ENCODE data around the gene SSH2.

The SSH2 gene

DNA sequence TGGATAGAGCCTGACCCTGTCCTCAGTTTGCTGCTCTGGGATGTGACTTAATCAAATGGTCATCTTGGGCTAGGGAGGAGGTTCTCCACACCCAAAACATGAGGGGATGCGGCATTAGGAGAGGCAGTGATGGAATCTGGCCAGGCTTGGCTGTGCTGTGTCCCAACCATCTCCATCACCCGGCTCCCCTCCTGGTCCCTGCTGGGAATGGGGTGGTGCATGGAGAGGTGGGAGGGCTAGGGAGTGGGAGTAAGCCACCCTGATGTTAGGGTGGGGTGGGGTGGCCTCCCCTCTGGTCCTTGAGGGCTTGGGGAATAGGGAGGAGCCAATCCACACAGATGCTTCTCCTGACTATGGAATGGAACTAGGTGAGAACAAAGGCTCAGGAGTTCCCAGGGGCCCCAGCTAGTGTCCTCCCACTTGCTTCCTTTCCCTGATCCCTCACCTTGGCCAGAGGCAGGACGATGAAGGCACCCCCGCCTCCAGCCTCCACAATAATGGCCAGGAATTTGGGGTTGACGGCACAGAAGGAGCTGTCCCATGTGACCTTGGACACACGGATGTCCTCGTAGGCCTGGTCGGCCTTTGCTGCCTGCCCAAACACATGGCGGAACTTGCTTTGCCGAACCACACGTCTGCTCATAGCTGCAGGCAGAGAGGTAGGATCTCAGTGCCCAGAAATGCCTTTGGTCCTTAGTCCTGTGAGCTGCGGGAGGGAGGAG lies 309.1 kb downstream of the SSH2 start:
- no peak for DNase-seq

DNA sequence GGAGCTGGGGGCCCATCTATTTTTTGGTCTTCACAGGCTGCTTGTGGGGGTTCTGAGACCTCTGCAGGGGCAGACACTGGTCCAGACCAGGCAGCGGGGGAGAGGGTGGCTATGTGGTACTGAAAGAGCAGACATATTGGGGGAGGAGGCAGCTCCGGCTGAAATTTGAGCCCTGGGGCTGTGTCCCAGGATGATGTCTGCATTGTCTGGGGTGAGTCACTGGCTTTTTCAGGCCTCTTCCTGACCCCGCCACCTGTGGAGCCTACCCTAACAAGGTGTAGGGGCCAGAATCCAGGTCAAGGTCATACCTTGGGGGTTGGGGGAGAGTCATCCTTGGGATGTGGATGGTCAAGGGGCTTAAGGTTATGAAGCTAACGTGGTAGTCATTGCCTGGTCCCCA lies 309.8 kb downstream of the SSH2 start:
- no peak for DNase-seq

DNA sequence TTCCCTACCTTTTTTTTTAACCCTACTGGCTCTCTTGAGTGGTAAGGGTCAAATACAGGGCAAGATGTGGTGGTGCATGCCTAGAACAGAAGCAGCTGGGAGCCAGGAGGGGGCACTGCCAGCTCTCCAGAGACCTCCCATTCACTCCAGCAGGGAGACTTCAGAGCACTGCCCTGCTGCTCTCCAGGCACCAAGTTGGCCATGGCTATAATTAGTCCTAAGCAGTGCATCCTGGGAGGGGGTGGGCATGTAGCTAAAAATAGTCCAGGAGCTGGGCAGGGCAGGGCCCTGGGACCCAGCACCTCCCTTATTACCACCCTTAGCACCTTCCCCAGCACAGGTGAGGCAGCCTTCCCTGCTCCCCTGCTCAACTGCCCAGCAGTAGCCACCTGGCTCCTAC lies 310.8 kb downstream of the SSH2 start:
- no peak for DNase-seq

DNA sequence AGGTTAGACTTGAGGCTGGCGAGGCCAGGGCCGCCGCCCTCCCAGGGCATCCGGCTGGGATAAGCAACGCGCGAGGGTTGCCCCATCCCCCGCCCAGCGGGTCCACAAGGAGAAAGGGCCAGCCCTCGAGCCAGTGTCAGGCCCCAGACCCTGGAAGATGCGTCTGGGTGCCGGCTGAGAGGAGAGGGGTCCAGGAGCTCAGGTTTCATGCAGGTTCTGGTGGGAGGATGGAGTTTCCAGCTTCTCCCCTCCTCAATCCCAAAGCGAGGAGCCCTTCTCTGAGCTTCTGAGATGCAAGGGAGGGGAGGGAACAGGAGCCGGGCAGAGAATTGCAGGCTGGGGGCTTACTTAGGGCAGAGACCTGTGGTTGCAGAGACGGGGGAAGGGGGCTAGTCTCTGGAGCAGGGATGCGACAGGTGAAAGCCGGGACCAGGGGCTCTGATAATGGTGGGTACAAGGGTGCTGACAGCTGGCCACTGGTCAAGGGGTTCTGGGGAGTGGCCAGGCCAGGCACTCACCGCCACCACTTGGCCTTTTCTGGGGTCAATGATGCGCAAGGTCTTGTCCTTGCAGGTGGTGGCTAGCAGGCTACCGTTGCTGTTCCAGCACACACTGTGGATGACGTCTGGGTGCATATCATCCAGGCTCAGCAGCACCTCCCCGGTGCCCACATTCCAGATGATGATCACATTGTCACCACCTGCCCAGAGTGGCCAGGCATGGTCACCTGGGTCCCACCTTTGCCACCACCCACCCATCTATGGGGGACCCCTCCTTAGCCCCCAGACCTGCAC lies 311.6 kb downstream of the SSH2 start:
- no peak for DNase-seq

DNA sequence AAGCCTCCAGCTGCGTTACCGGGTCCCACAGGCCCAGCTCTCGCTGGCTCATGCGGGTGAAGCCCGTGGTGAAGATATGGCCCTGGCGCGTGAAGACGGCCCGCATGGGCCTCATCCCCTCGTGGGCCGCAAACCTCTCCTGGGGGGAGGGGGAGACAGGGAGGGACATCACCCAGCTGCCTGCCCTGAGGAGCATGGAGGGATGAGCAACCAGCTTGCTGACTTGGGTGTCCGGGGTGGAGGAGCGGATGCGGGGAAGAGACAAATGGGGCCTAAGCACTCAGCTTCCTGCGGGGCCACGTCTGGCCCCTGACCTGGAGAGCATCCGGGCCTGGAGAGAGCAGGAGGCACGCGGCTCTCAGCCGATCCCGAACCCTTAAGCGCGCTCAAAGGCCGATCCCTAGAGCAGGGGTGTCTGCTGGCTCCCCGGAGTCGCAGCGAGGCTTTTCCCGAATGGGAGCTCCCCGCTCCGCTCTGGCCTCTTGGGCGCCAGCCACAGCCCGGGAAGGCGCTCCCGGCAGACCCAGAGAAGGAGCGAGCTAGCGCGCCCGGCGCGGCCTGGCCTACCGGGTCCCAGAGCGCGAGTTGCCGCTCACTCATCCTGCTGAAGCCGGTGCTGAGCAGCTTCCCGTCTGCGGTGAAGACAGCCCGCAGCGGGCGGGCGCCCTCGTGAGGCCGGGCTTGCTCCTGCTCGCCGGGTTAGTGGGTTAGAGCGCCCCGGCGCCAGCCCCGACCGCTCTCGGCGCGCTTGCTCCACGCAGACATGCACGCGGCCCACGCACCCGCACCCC lies 312.4 kb downstream of the SSH2 start:
- DNase-seq = peak; percentile 89

DNA sequence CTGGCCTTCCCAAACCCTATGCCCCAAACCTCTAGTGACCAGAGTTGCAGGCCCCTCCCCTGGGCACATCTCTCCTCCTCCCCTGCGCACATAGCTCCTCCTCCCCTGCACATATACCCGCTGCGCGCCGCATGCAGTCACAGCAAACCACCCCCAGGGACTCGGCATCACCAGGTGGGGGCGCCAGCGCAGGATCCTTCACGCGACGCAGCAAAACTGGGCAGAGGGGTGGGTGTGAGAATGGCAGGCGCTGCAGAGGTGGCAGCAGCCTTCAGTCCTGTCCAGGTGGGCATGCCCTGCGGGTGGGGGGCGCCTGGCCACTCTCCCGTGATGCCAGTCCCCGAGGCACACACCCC lies 312.9 kb downstream of the SSH2 start:
- peak; percentile 92 for DNase-seq

DNA sequence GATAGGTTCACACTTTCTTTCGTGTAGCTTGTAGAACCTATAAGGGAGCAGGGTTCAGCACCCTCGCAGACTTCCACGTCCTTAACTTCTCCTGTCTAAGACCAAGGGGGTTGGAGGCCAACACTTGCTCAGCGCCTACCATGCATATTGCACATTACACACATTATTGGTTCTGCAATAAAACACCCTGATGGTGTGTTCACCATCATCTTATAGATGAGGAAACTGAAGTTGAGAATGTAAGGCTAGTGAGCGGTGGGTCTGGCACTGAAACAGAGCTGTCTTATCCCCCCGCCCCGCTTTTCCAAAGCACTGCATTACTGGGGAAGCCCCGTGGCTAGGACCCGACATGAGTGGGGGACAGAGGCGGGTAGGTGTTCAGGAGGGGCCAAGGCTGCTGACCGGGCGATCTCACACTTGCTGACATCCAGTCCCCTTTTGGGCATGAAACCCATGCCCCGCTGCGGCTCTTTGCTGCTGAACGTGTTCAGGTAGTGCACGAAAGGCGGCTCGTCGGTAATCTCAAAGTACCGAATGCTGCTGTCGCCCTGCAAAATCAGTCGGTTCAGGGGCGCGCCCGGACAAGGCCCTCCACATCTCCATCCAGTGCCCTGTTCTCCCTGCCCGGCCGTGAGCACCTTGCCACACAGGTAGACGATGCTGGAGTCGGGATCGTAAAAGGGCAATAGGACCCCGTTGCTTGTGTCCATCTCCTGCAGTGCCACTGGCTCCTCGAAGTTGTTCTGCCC lies 313.6 kb downstream of the SSH2 start:
- DNase-seq = no peak

DNA sequence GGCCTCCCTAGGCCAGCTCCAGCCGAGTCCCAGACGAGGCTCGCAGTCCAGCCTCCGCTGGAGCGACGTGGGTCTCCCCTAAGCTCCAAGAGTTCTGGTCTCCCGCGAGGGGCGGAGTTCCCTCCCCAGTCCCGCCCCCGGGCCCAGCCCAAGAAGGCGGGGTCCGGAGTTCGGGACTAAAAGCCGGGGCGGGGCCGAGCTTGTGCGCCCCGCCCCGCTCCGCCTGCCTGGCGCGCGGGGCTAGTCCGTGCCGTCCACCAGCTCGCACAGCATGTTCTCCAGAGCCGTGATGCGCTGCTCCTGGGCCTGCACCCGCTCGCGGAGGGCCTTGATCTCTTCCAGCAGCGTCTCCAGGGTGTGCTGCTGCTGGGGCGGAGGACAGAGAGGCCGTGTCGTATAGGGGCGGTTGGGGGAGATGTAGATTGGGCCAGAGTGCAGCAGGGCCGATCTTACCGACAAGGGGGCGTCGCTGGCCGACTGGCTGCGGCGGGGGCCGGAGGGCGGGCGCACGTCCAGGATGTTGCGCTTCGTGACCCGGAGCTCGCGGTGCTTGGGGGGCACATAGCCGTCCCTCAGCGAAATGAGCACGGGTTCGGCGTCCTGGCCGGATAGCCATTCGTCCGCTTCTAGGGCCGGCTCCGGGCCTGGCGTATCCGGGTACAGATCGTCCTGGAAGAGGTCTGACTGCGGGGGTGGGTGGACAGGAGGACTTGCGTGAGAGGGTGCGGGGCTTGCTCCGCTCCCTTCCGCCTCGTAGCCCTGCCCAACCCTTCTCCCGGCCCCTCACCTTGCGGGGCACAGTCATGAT lies 314.3 kb downstream of the SSH2 start:
- DNase-seq = peak; percentile 80

DNA sequence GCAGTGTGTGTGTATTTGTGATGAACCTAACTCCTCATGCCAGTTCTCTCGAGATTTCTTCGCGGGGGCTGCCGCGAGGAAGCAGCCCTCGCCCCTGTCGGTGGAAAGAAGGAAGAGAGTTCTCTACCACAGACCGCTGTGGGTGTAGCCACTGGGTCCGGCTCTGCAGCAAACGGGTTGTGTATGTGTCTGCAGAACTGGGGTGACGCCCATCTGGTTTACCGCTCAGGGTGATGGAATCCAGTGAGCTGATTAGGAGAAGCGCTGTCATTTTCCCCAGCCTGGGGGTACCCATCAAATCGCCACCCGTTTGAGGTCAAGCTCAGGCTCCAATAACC lies 315.0 kb downstream of the SSH2 start:
- DNase-seq = peak; percentile 69

DNA sequence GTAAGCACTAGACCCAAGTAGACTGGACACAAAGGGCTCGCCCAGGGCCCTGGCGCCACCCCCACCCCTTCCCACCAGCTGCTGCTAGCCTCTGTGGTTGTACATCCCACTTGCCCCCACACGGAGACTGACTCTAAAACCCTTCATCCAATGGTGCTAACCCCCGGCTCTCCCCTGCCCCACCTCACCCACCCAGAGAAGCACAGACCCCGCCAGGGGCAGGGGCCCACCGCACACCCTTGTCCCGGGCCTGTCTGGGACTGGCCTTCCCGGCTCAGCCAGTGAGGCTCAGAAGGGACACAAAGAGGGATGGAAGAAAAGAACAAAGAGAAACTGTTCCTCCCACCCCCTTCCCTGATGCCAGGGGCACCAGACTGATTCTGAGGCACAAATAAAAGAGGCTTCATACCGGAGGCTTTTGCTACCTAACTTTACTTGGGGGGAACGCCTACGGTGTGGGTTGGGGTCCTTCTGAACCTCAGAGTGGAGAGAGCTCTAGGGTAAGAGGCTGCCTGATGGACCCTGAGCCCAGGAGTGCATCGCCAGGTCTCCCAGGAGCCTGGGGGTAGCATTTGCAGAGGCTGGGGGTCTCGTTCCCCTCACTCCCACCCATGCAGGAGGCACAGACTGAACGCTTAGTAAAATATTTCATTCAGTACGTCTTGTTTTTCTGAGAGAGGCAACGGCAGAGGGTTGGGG lies 315.5 kb downstream of the SSH2 start:
- DNase-seq = no peak

DNA sequence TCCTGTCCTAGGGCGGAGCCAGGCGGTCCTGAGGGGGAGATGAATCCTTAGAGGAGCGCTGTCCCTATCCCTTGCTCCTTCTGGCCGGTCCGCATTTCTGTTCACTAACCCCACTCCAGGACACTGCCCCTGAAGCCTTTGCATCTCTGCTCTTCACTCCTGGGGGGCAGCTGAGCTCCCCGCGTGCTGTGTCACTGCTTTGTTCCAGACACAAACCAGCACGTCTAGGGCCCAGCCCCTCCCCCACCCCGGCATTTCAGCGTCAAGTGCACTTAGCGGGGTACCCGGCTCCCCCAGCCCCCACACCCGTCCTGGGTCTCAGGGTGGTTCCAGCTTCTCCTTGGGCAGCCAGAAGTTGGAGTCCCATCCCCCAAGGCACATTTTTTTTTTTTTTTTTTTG lies 316.2 kb downstream of the SSH2 start:
- no peak for DNase-seq

DNA sequence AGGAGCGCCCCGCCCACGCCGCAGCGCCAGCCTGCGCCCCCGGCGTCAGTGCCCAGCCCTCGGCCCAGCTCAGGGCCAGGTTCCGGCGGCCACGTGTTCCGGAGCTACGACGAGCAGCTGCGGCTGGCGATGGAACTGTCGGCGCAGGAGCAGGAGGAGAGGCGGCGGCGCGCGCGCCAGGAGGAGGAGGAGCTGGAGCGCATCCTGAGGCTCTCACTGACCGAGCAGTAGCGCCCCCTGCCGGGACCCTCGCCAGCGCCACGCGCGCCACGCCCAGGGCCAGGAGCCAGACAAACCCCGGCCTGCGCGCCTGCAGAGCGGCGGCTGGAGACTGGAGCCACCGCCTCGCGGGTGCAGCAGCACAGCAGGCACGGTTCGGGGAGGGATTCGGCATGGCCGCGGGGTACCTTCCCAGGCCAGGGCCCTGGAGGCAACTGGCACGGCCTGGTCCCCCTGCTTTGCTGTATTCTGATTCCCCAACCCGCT lies 316.6 kb downstream of the SSH2 start:
- DNase-seq = peak; percentile 95

DNA sequence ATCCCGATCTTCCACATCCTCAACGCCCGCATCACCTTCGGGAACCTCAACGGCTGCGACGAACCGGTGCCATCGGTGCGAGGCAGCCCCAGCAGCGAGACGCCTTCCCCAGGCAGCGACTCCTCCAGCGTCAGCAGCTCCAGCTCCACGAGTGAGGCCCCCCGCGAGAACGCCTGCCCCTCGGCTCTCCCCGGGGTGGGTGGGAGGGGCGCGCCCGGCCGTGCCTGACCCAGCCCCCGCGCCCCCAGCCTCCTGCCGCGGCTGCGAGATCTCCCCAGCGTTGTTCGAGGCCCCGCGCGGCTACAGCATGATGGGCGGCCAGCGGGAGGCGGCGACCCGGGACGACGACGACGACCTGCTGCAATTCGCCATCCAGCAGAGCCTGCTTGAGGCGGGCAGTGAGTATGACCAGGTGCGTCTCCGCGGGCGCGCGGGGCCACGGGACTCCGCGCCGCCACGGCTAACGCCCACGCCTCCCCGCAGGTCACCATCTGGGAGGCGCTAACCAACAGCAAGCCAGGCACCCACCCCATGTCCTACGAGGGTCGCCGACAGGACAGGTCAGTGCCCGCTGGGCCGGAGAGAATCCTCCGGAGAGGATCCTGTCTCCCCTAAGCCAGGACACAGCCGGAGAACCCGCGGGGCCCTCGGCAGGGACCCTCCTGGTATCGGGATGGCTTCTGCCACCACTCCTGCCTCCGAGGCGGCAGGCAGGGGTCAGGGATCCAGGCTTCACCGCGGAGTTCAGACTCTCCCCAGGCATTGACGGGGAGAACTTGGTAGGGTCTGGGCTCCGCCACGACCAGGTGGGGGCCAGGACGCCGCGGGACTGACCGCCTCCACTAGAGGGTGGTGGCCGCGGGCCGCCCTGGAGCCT lies 317.4 kb downstream of the SSH2 start:
- no peak for DNase-seq

DNA sequence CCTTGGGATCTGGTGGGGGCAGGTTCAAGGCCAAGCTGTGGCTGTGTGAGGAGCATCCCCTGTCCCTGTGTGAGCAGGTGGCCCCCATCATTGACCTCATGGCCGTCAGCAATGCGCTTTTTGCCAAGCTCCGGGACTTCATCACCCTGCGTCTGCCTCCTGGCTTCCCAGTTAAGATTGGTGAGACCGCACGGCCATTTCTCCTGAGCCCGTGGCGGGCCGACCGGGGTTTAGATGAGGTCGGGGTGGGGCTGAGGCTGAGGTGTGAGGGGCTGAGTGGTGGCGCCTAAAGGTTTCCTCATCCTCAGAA lies 318.0 kb downstream of the SSH2 start:
- no peak for DNase-seq

DNA sequence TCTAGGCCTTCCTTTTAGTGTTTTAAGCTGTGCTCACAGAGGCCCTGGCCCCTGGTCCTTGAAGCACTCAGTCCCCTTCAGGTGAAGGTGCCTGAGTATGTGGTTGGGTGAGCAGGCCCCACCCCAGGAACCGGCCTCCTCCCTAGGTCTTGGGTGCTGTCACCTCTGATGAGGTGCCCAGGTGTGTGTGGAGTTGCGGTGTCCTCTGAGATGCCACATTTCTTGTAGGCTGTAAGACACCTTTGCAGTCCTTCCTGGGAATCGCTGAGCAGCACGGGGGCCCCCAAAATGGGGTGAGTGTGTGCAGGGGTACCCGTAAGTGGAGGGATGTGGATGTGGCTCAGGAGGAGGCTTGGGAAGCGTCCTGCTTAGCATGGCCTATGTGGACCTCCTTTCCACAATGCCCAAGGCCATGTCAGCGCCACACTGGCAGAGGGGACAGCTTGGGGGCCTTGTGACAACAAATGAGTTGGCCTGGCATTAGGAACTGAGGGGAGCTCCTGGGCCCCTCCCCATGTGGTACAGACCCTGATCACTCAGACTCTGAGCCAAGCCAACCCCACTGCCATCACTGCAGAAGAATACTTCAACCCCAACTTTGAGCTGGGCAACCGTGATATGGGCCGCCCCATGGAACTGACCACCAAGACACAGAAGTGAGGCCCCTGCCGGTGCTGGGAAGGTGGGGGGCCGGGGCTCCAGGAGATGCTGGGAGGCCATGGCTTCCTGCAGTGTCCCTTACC lies 318.5 kb downstream of the SSH2 start:
- no peak for DNase-seq

DNA sequence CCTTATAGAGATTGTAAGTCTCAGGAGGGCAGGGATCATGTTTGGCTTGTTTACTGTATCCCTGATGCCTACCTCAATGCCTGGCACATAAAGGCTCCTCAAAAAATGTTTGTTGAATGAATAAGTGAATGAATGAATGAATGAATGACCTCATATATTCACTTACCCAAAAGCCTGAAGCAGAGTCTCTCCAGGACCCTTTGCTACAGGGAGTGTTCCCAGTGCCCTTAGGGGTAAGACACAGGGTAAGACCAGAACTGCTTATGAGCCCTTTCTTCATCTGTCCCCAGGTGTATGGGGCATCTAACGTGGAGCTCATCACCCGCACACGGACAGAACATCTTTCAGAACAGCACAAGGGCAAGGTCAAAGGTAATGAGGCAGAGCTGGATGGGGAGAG lies 319.6 kb downstream of the SSH2 start:
- DNase-seq = no peak

DNA sequence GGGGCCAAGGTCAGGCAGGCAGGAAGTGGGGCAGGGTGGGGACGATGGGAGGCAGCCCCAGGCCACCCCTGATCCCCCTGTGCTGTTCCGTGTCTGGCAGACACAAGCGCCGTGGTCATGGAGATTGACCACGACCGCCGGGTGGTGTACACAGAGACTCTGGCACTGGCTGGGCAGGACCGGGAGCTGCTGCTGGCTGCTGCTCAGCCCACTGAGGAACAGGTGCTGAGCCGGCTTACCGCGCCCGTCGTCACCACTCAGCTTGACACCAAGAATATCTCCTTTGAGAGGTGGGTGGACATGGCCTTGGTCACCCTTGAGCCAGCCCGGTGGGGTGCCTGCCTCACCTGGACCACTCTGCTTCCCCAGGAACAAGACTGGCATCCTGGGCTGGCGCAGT lies 321.0 kb downstream of the SSH2 start:
- DNase-seq = no peak

DNA sequence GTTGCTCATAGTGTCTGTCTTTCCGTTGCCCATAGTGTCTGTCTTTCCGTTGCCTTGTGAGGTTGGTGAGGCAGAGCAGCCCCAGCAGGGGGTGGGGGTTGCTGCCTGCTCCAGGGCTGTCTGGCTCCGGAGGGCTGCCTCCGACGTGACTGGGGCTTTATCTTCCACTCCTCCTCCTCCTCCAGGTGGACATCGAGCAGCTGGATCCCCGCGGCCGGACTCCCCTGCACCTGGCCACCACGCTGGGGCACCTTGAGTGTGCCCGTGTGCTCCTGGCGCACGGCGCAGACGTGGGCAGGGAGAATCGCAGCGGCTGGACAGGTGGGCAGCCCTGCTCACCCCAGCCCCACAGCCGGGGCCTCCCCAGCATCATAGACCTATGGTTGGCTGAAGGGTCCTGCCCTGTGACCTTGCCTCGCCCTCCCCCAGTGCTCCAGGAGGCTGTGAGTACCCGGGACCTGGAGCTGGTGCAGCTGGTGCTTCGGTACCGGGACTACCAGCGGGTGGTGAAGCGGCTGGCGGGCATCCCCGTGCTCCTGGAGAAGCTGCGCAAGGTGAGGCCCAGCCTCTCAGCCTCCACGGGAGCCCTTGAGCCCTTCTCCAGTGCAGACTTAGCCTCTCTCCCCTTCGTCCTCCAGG lies 322.4 kb downstream of the SSH2 start:
- DNase-seq = no peak

DNA sequence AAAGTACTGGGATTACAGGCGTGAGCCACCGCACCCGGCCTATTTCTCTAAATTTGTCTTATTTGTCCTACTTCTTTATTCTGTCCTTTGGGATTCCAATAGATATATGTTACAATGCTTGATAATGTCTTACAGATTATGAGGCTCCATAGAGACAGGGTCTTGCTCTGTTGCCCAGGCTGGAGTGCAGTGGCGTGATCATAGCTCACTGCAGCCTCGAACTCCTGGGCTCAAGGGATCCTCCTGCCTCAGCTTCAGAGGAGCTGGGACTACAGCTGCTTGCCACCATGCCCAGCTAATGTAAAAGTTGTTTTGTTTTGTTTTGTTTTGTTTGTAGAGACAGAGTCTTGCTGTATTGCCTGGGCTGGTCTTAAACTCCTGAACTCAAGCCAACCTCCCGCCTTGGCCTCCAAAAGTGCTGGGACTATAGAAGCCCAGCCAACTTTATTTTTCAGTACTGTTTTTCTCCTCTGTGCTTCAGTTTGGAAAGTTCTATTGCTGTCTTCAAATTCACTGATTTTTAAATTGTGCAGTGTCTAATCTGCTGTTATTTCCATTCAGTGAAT lies 326.8 kb downstream of the SSH2 start:
- no peak for DNase-seq
